ENCODE measurements around the gene ATXN7. TPM values are rescaled to one million over a fixed set of nuclear protein-coding genes. Genes with fewer than 3 reads are reported as not detected.

ATXN7 gene
- total and polyA plus RNA-seq, 5 donors from 2014 or later: 20.0 to 249 (median 25.3) TPM

- Mint-ChIP-seq H3K36me3 (no peaks in the 10 kb centered on the region), H3K9me3 (peaks cover 0 to 1% (median 0%) of the 10 kb centered on the region in 7 donors), H3K27ac (no peak overlapping the region), H3K4me1 (peaks cover 52 to 79% (median 61%) of the 10 kb centered on the region in 4 donors), H3K27me3 (no peaks in the 10 kb centered on the region), H3K4me3 (no peak overlapping the region)
- H3K36me3 ChIP-seq (ENCODE audit: control insufficient read depth, insufficient read depth, low read length): peaks cover 4% of the 10 kb centered on the region
- DNase-seq (no peak), ATAC-seq (ENCODE audit: low read depth in 2 of 2) (no peak)
- H3K27ac ChIP-seq (ENCODE audit: insufficient read depth, low read length, poor library complexity, severe bottlenecking): no peak overlapping the region
- H3K27me3 ChIP-seq (ENCODE audit: control insufficient read depth, insufficient read depth, low read length): no peaks in the 10 kb centered on the region
- H3K9me3 ChIP-seq (ENCODE audit: control insufficient read depth in 2 of 2, low read length in 2 of 2): no peaks in the 10 kb centered on the region
- no peak overlapping the region for H3K4me3 ChIP-seq (ENCODE audit: low read depth, low read length)
- peaks cover 20% of the 10 kb centered on the region for H3K4me1 ChIP-seq (ENCODE audit: control insufficient read depth, insufficient read depth, low read length, poor library complexity, severe bottlenecking)
These were observed 12.6 kb downstream of the ATXN7 start for GRCh38 chr3:63876260-63876659.

DNA sequence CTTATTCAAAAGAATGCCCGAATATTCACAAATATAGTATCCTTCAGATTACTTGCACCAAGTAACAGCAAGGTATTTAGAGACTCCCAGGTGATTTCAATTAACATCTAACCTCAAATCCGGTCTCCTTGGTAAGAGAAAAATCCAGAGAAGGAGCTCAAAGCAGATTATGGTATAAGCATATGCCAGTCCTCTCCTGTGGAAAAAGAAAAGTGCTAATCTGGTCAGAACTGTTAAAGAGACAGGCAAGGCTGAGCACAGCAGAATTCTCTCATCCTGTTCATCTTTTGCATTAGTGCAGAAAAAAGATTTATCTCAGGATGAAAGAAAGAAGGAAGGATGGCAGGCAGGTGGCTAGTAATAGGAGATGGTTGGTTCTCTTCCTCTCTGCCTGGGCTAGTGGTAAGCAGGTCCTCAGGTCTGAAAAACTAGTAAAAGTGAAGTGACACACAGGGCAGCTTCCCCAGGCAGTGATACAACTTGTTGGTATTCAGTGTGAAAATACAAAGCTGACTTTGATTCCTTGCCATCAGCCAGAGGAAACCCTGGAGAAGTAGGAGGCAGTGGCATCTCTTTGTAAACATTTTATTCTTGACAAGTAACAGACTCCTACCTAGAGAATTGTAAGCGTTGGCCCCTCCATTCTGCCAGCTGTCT lies 14.2 kb downstream of the ATXN7 start:
- H3K9me3 ChIP-seq (ENCODE audit: control insufficient read depth in 2 of 2, low read length in 2 of 2): no peaks in the 10 kb centered on the region
- H3K36me3 ChIP-seq (ENCODE audit: control insufficient read depth, insufficient read depth, low read length): peaks cover 4% of the 10 kb centered on the region
- ATAC-seq (ENCODE audit: low read depth in 2 of 2) (no peak), DNase-seq (no peak)
- Mint-ChIP-seq H3K27me3 (no peaks in the 10 kb centered on the region), H3K27ac (peak overlapping the region; percentile 8 to 61 (median 33)), H3K4me3 (peak overlapping the region in 1 of 4 donors; percentile 47), H3K4me1 (peaks cover 45 to 78% (median 61%) of the 10 kb centered on the region in 4 donors), H3K9me3 (peaks cover 0 to 1% (median 0%) of the 10 kb centered on the region in 7 donors), H3K36me3 (no peaks in the 10 kb centered on the region)
- no peaks in the 10 kb centered on the region for H3K27me3 ChIP-seq (ENCODE audit: control insufficient read depth, insufficient read depth, low read length)
- H3K4me3 ChIP-seq (ENCODE audit: low read depth, low read length): no peak overlapping the region
- no peak overlapping the region for H3K27ac ChIP-seq (ENCODE audit: insufficient read depth, low read length, poor library complexity, severe bottlenecking)
- peaks cover 20% of the 10 kb centered on the region for H3K4me1 ChIP-seq (ENCODE audit: control insufficient read depth, insufficient read depth, low read length, poor library complexity, severe bottlenecking)

DNA sequence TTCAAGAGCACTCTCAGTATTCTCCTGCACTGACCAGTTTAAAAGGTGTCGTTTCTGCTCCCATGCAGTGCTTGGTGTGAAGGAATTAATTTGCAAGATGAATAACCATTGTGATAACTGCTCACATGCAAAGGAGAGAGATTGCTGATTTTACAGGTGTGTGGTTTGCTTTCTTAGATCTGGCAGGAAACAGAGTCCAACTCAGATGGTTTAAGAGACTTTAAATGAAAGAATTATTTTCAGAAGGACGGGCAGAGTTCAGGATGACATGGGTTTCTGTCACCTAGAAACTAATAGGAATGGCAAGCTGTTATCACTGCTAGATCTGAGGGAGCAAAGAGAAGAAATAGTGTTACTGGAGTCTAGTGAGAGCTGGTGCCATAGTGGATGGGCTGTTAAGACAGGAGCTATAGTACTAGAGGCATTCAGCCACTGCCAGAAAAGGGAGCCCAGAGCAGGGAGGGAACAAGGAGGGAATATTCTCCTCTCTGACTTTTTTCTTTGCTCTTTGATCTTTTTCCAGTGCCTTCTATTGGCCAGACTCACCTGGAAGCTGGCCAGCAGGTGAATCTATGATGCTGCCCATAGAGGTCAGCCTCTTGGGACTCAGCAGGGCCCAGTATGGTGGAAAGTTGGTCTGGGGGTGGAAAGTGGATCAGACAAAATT lies 14.9 kb downstream of the ATXN7 start:
- H3K9me3 Mint-ChIP-seq: peaks cover 0 to 1% (median 0%) of the 10 kb centered on the region in 7 donors
- peaks cover 20% of the 10 kb centered on the region for H3K4me1 ChIP-seq (ENCODE audit: control insufficient read depth, insufficient read depth, low read length, poor library complexity, severe bottlenecking)
- no peaks in the 10 kb centered on the region for H3K9me3 ChIP-seq (ENCODE audit: control insufficient read depth in 2 of 2, low read length in 2 of 2)
- peaks cover 48 to 83% (median 66%) of the 10 kb centered on the region in 4 donors for H3K4me1 Mint-ChIP-seq
- H3K27me3 Mint-ChIP-seq: no peaks in the 10 kb centered on the region
- no peak overlapping the region for H3K27ac ChIP-seq (ENCODE audit: insufficient read depth, low read length, poor library complexity, severe bottlenecking)
- H3K36me3 ChIP-seq (ENCODE audit: control insufficient read depth, insufficient read depth, low read length): peaks cover under 1% of the 10 kb centered on the region
- ATAC-seq (ENCODE audit: low read depth in 2 of 2): no peak
- no peak overlapping the region for H3K4me3 Mint-ChIP-seq
- no peaks in the 10 kb centered on the region for H3K27me3 ChIP-seq (ENCODE audit: control insufficient read depth, insufficient read depth, low read length)
- no peak overlapping the region for H3K4me3 ChIP-seq (ENCODE audit: low read depth, low read length)
- H3K36me3 Mint-ChIP-seq: no peaks in the 10 kb centered on the region
- peak in 1 of 3 donors; percentile 16 for DNase-seq
- H3K27ac Mint-ChIP-seq: peak overlapping the region; percentile 8 to 61 (median 22)

DNA sequence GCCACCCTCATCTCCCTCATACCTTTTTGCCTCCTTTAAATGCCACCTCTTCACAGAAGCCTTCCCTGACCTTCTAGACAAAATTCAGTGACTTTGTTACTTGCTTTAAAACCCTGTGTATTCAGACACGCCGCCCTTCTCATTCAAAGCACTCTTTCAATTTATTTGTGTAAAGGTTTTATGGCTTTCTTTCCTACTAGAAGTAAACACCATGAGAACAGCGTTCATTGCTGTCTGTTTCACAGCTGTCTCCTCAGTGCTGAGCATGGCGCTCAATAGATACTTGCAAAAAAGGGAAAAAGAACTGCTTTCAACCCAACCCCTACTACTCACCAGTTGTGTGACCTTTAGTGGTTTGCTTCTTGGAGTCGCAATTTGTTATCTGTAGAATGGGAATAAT lies 17.0 kb downstream of the ATXN7 start:
- H3K4me3 ChIP-seq (ENCODE audit: low read depth, low read length): no peak overlapping the region

GRCh38 chr3:63886858-63887257 lies 23.2 kb downstream of the ATXN7 start:
- Mint-ChIP-seq H3K4me3 (no peak overlapping the region), H3K27me3 (no peaks in the 10 kb centered on the region), H3K36me3 (peaks cover 8% of the 10 kb centered on the region), H3K9me3 (no peaks in the 10 kb centered on the region), H3K4me1 (peaks cover 20 to 46% (median 31%) of the 10 kb centered on the region in 4 donors), H3K27ac (peak overlapping the region in 2 of 3 donors; percentile 31 to 44)
- Histone ChIP-seq H3K36me3 (ENCODE audit: control insufficient read depth, insufficient read depth, low read length) (no peaks in the 10 kb centered on the region), H3K4me1 (ENCODE audit: control insufficient read depth, insufficient read depth, low read length, poor library complexity, severe bottlenecking) (no peaks in the 10 kb centered on the region), H3K9me3 (ENCODE audit: control insufficient read depth in 2 of 2, low read length in 2 of 2) (no peaks in the 10 kb centered on the region), H3K27ac (ENCODE audit: insufficient read depth, low read length, poor library complexity, severe bottlenecking) (no peak overlapping the region), H3K4me3 (ENCODE audit: low read depth, low read length) (no peak overlapping the region), H3K27me3 (ENCODE audit: control insufficient read depth, insufficient read depth, low read length) (no peaks in the 10 kb centered on the region)
- no peak for DNase-seq
- no peak for ATAC-seq (ENCODE audit: low read depth in 2 of 2)

More for the DNA sequence above, 17.0 kb downstream of the ATXN7 start:
- DNase-seq (no peak), ATAC-seq (ENCODE audit: low read depth in 2 of 2) (no peak)
- Mint-ChIP-seq H3K36me3 (no peaks in the 10 kb centered on the region), H3K4me3 (no peak overlapping the region), H3K9me3 (peaks cover 0 to 1% (median 0%) of the 10 kb centered on the region in 7 donors), H3K27me3 (no peaks in the 10 kb centered on the region), H3K4me1 (peaks cover 42 to 73% (median 56%) of the 10 kb centered on the region in 4 donors), H3K27ac (peak overlapping the region in 1 of 3 donors; percentile 45)
- Histone ChIP-seq H3K36me3 (ENCODE audit: control insufficient read depth, insufficient read depth, low read length) (no peaks in the 10 kb centered on the region), H3K27me3 (ENCODE audit: control insufficient read depth, insufficient read depth, low read length) (no peaks in the 10 kb centered on the region), H3K9me3 (ENCODE audit: control insufficient read depth in 2 of 2, low read length in 2 of 2) (no peaks in the 10 kb centered on the region), H3K4me1 (ENCODE audit: control insufficient read depth, insufficient read depth, low read length, poor library complexity, severe bottlenecking) (peaks cover 20% of the 10 kb centered on the region), H3K27ac (ENCODE audit: insufficient read depth, low read length, poor library complexity, severe bottlenecking) (no peak overlapping the region)

DNA sequence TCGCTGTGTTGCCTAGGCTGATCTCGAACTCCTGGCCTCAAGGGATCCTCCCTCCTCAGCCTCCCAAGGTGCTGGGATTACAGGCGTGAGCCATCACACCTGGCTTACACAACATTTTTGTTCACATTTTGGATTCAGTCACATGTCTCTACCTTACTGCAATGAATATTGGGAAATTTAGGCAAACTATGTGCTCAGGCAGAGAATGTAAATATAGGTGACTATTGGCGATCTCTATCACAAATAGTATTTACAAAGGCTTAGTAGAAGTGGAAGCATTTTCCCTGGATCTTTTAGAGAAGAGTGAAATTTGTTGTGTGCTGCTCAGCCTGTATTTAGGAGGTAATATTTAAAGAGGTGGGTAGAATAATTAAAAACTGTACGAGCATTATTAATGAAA lies 27.9 kb downstream of the ATXN7 start:
- Mint-ChIP-seq H3K27ac (no peak overlapping the region), H3K4me3 (no peak overlapping the region), H3K4me1 (peaks cover 23 to 54% (median 35%) of the 10 kb centered on the region in 4 donors), H3K27me3 (no peaks in the 10 kb centered on the region), H3K9me3 (no peaks in the 10 kb centered on the region), H3K36me3 (peaks cover 8% of the 10 kb centered on the region)
- no peaks in the 10 kb centered on the region for H3K9me3 ChIP-seq (ENCODE audit: control insufficient read depth in 2 of 2, low read length in 2 of 2)
- DNase-seq (no peak), ATAC-seq (ENCODE audit: low read depth in 2 of 2) (no peak)
- H3K27me3 ChIP-seq (ENCODE audit: control insufficient read depth, insufficient read depth, low read length): no peaks in the 10 kb centered on the region
- H3K4me1 ChIP-seq (ENCODE audit: control insufficient read depth, insufficient read depth, low read length, poor library complexity, severe bottlenecking): peaks cover 7% of the 10 kb centered on the region
- H3K36me3 ChIP-seq (ENCODE audit: control insufficient read depth, insufficient read depth, low read length): peaks cover 4% of the 10 kb centered on the region
- H3K27ac ChIP-seq (ENCODE audit: insufficient read depth, low read length, poor library complexity, severe bottlenecking): no peak overlapping the region
- no peak overlapping the region for H3K4me3 ChIP-seq (ENCODE audit: low read depth, low read length)

DNA sequence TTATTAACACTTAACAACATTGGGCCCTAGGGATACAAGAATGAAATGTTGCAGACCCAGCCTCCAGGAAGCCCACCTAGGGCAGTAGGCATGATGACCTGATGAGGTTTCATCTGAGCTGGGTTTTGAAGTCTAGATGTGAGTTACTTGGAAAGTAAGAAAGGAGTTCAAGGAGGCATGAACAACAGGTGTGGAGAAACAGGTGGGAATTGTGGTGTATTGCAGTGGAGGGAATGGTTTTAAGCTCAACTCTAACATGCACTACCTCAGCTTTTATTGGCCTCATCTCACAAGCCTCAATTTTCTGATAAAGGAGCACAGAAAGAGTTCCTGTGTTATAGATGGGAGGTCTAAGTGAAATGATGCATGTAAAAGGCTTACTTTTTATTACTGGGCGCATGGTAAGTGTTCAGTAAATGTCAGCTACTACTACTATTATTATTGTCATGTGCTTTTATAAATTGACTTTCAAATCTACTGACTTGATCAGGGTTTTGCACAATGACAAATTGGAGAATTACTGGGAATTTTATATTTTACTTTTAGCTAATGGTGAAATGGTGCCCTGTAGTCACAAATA lies 29.2 kb downstream of the ATXN7 start:
- Histone ChIP-seq H3K27me3 (ENCODE audit: control insufficient read depth, insufficient read depth, low read length) (no peaks in the 10 kb centered on the region), H3K36me3 (ENCODE audit: control insufficient read depth, insufficient read depth, low read length) (peaks cover 4% of the 10 kb centered on the region), H3K4me3 (ENCODE audit: low read depth, low read length) (no peak overlapping the region), H3K9me3 (ENCODE audit: control insufficient read depth in 2 of 2, low read length in 2 of 2) (no peaks in the 10 kb centered on the region), H3K4me1 (ENCODE audit: control insufficient read depth, insufficient read depth, low read length, poor library complexity, severe bottlenecking) (peaks cover 7% of the 10 kb centered on the region), H3K27ac (ENCODE audit: insufficient read depth, low read length, poor library complexity, severe bottlenecking) (no peak overlapping the region)
- DNase-seq (no peak), ATAC-seq (ENCODE audit: low read depth in 2 of 2) (no peak)
- Mint-ChIP-seq H3K27me3 (no peaks in the 10 kb centered on the region), H3K36me3 (peaks cover 8% of the 10 kb centered on the region), H3K4me3 (no peak overlapping the region), H3K4me1 (peaks cover 17 to 53% (median 35%) of the 10 kb centered on the region in 4 donors), H3K27ac (peak overlapping the region in 2 of 3 donors; percentile 3 to 7), H3K9me3 (no peaks in the 10 kb centered on the region)
